Activated naive CD4-positive, alpha-beta T cell treated with anti-CD3 and anti-CD28 coated beads, Interleukin-2, amount 50 U/mL, for 72 hours (primary cell): ENCODE data around the gene LCORL. TPM values are rescaled to one million over a fixed set of nuclear protein-coding genes. Genes with fewer than 3 reads are reported as not detected.
"Not testable (repeated sequence)": the region's sequence is repeated elsewhere in the genome, so short reads cannot be mapped to it uniquely, and the experiment has no call there.

ENCODE experiments used
- ATAC-seq, 2 donors: fragments of 150-1000 bp; cut with Tn5 transposase; 2 replicates each; pipeline ENCODE4 v1.10.0; 2021; ENCODE audit warnings: mild to moderate bottlenecking in 2 of 2, moderate library complexity in 2 of 2
- DNase-seq, 2 donors: peaks; one replicate each; pipeline ENCODE4 v3.0.0; 2021 to 2022; ENCODE audit warnings: low spot score in 2 of 2
- H3K27ac Mint-ChIP-seq, 2 donors: one replicate each; pipeline ENCODE4 v1.8.0; 2022; ENCODE audit warnings: mild to moderate bottlenecking in 2 of 2, mixed read lengths in 2 of 2
- H3K36me3 Mint-ChIP-seq, 2 donors: one replicate each; pipeline ENCODE4 v1.8.0; 2022; ENCODE audit warnings: mixed read lengths in 2 of 2
- H3K9me3 Mint-ChIP-seq, 2 donors: one replicate each; pipeline ENCODE4 v1.8.0; 2022; ENCODE audit warnings: mixed read lengths in 2 of 2
- total RNA-seq, 2 donors: library from RNA; stranded (reverse); gene quantifications; one replicate each; pipeline ENCODE4 v1.2.3, GENCODE V29; 2022

LCORL gene
- 10 to 100 TPM in 1 of 2 donors, 1 to 10 TPM in 1; 6.0 to 13.8 TPM for total RNA-seq

- Mint-ChIP-seq H3K9me3 (no peaks in the 10 kb centered on the region), H3K36me3 (peaks cover 0 to 8% of the 10 kb centered on the region in 2 donors), H3K27ac (peak within 1 kb of the TSS; percentile 83 to 88)
- peak; percentile 84 to 85 for ATAC-seq
- DNase-seq, result peak; percentile 79 to 85
Measured at GRCh38 chr4:18021720-18022571, at the start of gene LCORL. Gene LCORL (minus strand): TSS chr4:18021755. CDS start chr4:18021751, 4 bp downstream.

GRCh38 chr4:18069810-18070209 lies 48.3 kb upstream of the LCORL start:
- H3K9me3 Mint-ChIP-seq, result peaks cover 3 to 7% of the 10 kb centered on the region in 2 donors

GRCh38 chr4:18067031-18067430 lies 45.5 kb upstream of the LCORL start:
- Mint-ChIP-seq H3K36me3 (peaks cover 17 to 38% of the 10 kb centered on the region in 2 donors), H3K9me3 (peaks cover 19 to 20% of the 10 kb centered on the region in 2 donors), H3K27ac (no peak overlapping the region)
- DNase-seq (no peak), ATAC-seq (no peak)

More at GRCh38 chr4:18069810-18070209, 48.3 kb upstream of the LCORL start:
- DNase-seq (no peak), ATAC-seq (no peak)
- H3K27ac Mint-ChIP-seq, result no peak overlapping the region
- H3K36me3 Mint-ChIP-seq, result peaks cover under 1 to 17% of the 10 kb centered on the region in 2 donors

GRCh38 chr4:18063079-18063478 lies 41.5 kb upstream of the LCORL start:
- DNase-seq (no peak), ATAC-seq (no peak)
- H3K36me3 Mint-ChIP-seq, result peaks cover 17 to 34% of the 10 kb centered on the region in 2 donors
- peaks cover 19 to 20% of the 10 kb centered on the region in 2 donors for H3K9me3 Mint-ChIP-seq
- no peak overlapping the region for H3K27ac Mint-ChIP-seq

- H3K9me3 Mint-ChIP-seq, result peaks cover under 1 to 5% of the 10 kb centered on the region in 2 donors
- H3K27ac Mint-ChIP-seq, result peak overlapping the region in 1 of 2 donors; percentile 61
- ATAC-seq (peak in 1 of 2 donors; percentile 64), DNase-seq (no peak)
- peaks cover 4 to 7% of the 10 kb centered on the region in 2 donors for H3K36me3 Mint-ChIP-seq
Measured at GRCh38 chr4:18057821-18058533, 36.4 kb upstream of the LCORL start.

GRCh38 chr4:18056030-18056429 lies 34.5 kb upstream of the LCORL start:
- peaks cover 0 to 4% of the 10 kb centered on the region in 2 donors for H3K36me3 Mint-ChIP-seq
- H3K9me3 Mint-ChIP-seq, result no peaks in the 10 kb centered on the region
- DNase-seq (no peak), ATAC-seq (no peak)
- H3K27ac Mint-ChIP-seq, result no peak overlapping the region

GRCh38 chr4:18052158-18052557 lies 30.6 kb upstream of the LCORL start:
- ATAC-seq (no peak), DNase-seq (no peak)
- H3K36me3 Mint-ChIP-seq, result peaks cover 0 to 4% of the 10 kb centered on the region in 2 donors
- H3K9me3 Mint-ChIP-seq, result no peaks in the 10 kb centered on the region
- H3K27ac Mint-ChIP-seq, result no peak overlapping the region

- DNase-seq (no peak), ATAC-seq (no peak)
- H3K9me3 Mint-ChIP-seq, result no peaks in the 10 kb centered on the region
- H3K36me3 Mint-ChIP-seq, result peaks cover 0 to 4% of the 10 kb centered on the region in 2 donors
- no peak overlapping the region for H3K27ac Mint-ChIP-seq
Measured at GRCh38 chr4:18051281-18051680, 29.7 kb upstream of the LCORL start.

GRCh38 chr4:18050448-18050847 lies 28.9 kb upstream of the LCORL start:
- ATAC-seq, result no peak
- no peak for DNase-seq
- peaks cover 0 to 3% of the 10 kb centered on the region in 2 donors for H3K36me3 Mint-ChIP-seq
- H3K9me3 Mint-ChIP-seq, result no peaks in the 10 kb centered on the region
- no peak overlapping the region for H3K27ac Mint-ChIP-seq

- ATAC-seq (no peak), DNase-seq (no peak)
- Mint-ChIP-seq H3K27ac (no peak overlapping the region), H3K9me3 (no peaks in the 10 kb centered on the region), H3K36me3 (no peaks in the 10 kb centered on the region)
Measured at GRCh38 chr4:18049446-18049845, 27.9 kb upstream of the LCORL start.

- Mint-ChIP-seq H3K9me3 (no peaks in the 10 kb centered on the region), H3K36me3 (no peaks in the 10 kb centered on the region), H3K27ac (no peak overlapping the region)
- DNase-seq, result no peak
- no peak for ATAC-seq
Measured at GRCh38 chr4:18042754-18043153, 21.2 kb upstream of the LCORL start.

GRCh38 chr4:18042012-18042411 lies 20.5 kb upstream of the LCORL start:
- H3K36me3 Mint-ChIP-seq, result no peaks in the 10 kb centered on the region
- no peak for DNase-seq
- H3K9me3 Mint-ChIP-seq, result no peaks in the 10 kb centered on the region
- ATAC-seq, result no peak
- no peak overlapping the region for H3K27ac Mint-ChIP-seq

- DNase-seq (no peak), ATAC-seq (no peak)
- Mint-ChIP-seq H3K9me3 (no peaks in the 10 kb centered on the region), H3K36me3 (no peaks in the 10 kb centered on the region), H3K27ac (no peak overlapping the region)
Measured at GRCh38 chr4:18041114-18041513, 19.6 kb upstream of the LCORL start.

- H3K36me3 Mint-ChIP-seq, result no peaks in the 10 kb centered on the region
- no peak for DNase-seq
- ATAC-seq, result no peak
- no peaks in the 10 kb centered on the region for H3K9me3 Mint-ChIP-seq
- no peak overlapping the region for H3K27ac Mint-ChIP-seq
Measured at GRCh38 chr4:18039113-18039512, 17.6 kb upstream of the LCORL start.

GRCh38 chr4:18036369-18036768 lies 14.8 kb upstream of the LCORL start:
- not testable (repeated sequence) for DNase-seq, H3K27ac Mint-ChIP-seq, H3K36me3 Mint-ChIP-seq, ATAC-seq, H3K9me3 Mint-ChIP-seq

GRCh38 chr4:18034099-18034498 lies 12.5 kb upstream of the LCORL start:
- H3K27ac Mint-ChIP-seq, result no peak overlapping the region
- H3K36me3 Mint-ChIP-seq, result no peaks in the 10 kb centered on the region
- no peak for DNase-seq
- H3K9me3 Mint-ChIP-seq, result no peaks in the 10 kb centered on the region
- ATAC-seq, result no peak
